ENCODE measurements around the gene CHST11.
"Not testable (repeated sequence)": the region's sequence is repeated elsewhere in the genome, so short reads cannot be mapped to it uniquely, and the experiment has no call there.

CHST11 gene

GRCh38 chr12:104741497-104742367 is 285.0 kb downstream of the CHST11 start:
- H3K4me3 ChIP-seq (ENCODE audit: insufficient read depth, low read length, poor library complexity, severe bottlenecking): no peak overlapping the region
- H3K9me3 ChIP-seq (ENCODE audit: insufficient read depth, low read length): no peaks in the 10 kb centered on the region
- H2AFZ ChIP-seq (ENCODE audit: low read depth, low read length, severe bottlenecking): no peak overlapping the region
- no peak overlapping the region for H3K4me2 ChIP-seq (ENCODE audit: low read depth, low read length, poor library complexity, severe bottlenecking)
- no peaks in the 10 kb centered on the region for H3K27me3 ChIP-seq (ENCODE audit: low read length)
- no peaks in the 10 kb centered on the region for H4K20me1 ChIP-seq (ENCODE audit: low read depth, low read length)
- no peaks in the 10 kb centered on the region for H3F3A ChIP-seq (ENCODE audit: insufficient read depth)
- no peak overlapping the region for H3K9ac ChIP-seq (ENCODE audit: low read length)
- H3K27ac ChIP-seq (ENCODE audit: low read depth, low read length): no peak overlapping the region
- no peaks in the 10 kb centered on the region for H3K36me3 ChIP-seq (ENCODE audit: low read length)
- TF ChIP-seq EZH2phosphoT487 (conservative IDR thresholded peaks at IDR 0.05; ENCODE audit: low read length): no peak
- no peak for TF ChIP-seq CTCF (IDR thresholded peaks at IDR 0.05; ENCODE audit: insufficient read depth, low read length, poor library complexity, severe bottlenecking)
- no peaks in the 10 kb centered on the region for H3K79me2 ChIP-seq (ENCODE audit: insufficient read depth, low read length)
- no peaks in the 10 kb centered on the region for H3K9me2 ChIP-seq (replicated peaks; ENCODE audit: insufficient read depth, low read length)

- no peak overlapping the region for H3K27ac ChIP-seq (ENCODE audit: low read depth, low read length)
- H3K9me3 ChIP-seq (ENCODE audit: insufficient read depth, low read length): no peaks in the 10 kb centered on the region
- H3K79me2 ChIP-seq (ENCODE audit: insufficient read depth, low read length): no peaks in the 10 kb centered on the region
- H4K20me1 ChIP-seq (ENCODE audit: low read depth, low read length): no peaks in the 10 kb centered on the region
- H3K4me3 ChIP-seq (ENCODE audit: insufficient read depth, low read length, poor library complexity, severe bottlenecking): no peak overlapping the region
- H3K9me2 ChIP-seq (replicated peaks; ENCODE audit: insufficient read depth, low read length): no peaks in the 10 kb centered on the region
- no peak overlapping the region for H3K9ac ChIP-seq (ENCODE audit: low read length)
- no peaks in the 10 kb centered on the region for H3K36me3 ChIP-seq (ENCODE audit: low read length)
- no peak overlapping the region for H3K4me2 ChIP-seq (ENCODE audit: low read depth, low read length, poor library complexity, severe bottlenecking)
- H3K27me3 ChIP-seq (ENCODE audit: low read length): no peaks in the 10 kb centered on the region
- TF ChIP-seq EZH2phosphoT487 (conservative IDR thresholded peaks at IDR 0.05; ENCODE audit: low read length): no peak
- TF ChIP-seq CTCF (IDR thresholded peaks at IDR 0.05; ENCODE audit: insufficient read depth, low read length, poor library complexity, severe bottlenecking): no peak
- no peaks in the 10 kb centered on the region for H3F3A ChIP-seq (ENCODE audit: insufficient read depth)
- H2AFZ ChIP-seq (ENCODE audit: low read depth, low read length, severe bottlenecking): no peak overlapping the region
Measured at GRCh38 chr12:104742551-104743201, 285.9 kb downstream of the CHST11 start.

DNA sequence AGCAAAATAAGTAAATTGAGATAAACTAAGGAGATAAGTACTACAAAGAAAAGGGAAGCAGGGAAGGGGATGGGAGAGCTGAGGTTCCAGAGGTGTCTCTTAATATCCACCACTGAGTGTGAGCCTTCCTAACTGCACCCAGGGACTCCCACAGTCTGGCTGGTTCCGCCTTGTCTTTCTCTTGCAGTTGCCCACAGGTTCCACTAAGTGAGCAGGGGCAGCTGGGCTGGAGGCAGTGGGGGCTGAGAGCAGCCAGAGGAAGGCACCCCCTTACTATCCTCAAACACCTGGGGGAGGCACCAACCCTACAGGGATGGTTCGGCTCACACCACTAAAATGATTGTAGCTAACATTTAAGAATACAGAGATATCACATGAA is 286.4 kb downstream of the CHST11 start:
- H3K4me3 ChIP-seq (ENCODE audit: insufficient read depth, low read length, poor library complexity, severe bottlenecking): no peak overlapping the region
- no peaks in the 10 kb centered on the region for H3K36me3 ChIP-seq (ENCODE audit: low read length)
- H3K27me3 ChIP-seq (ENCODE audit: low read length): no peaks in the 10 kb centered on the region
- no peaks in the 10 kb centered on the region for H3K9me2 ChIP-seq (replicated peaks; ENCODE audit: insufficient read depth, low read length)
- no peaks in the 10 kb centered on the region for H3K79me2 ChIP-seq (ENCODE audit: insufficient read depth, low read length)
- no peaks in the 10 kb centered on the region for H4K20me1 ChIP-seq (ENCODE audit: low read depth, low read length)
- TF ChIP-seq EZH2phosphoT487 (conservative IDR thresholded peaks at IDR 0.05; ENCODE audit: low read length) (no peak), CTCF (IDR thresholded peaks at IDR 0.05; ENCODE audit: insufficient read depth, low read length, poor library complexity, severe bottlenecking) (no peak)
- no peak overlapping the region for H2AFZ ChIP-seq (ENCODE audit: low read depth, low read length, severe bottlenecking)
- H3F3A ChIP-seq (ENCODE audit: insufficient read depth): no peaks in the 10 kb centered on the region
- H3K9me3 ChIP-seq (ENCODE audit: insufficient read depth, low read length): no peaks in the 10 kb centered on the region
- H3K27ac ChIP-seq (ENCODE audit: low read depth, low read length): no peak overlapping the region
- H3K4me2 ChIP-seq (ENCODE audit: low read depth, low read length, poor library complexity, severe bottlenecking): no peak overlapping the region
- H3K9ac ChIP-seq (ENCODE audit: low read length): no peak overlapping the region

GRCh38 chr12:104743753-104744548 is 287.2 kb downstream of the CHST11 start:
- H3K27ac ChIP-seq (ENCODE audit: low read depth, low read length); H2AFZ ChIP-seq (ENCODE audit: low read depth, low read length, severe bottlenecking); H3F3A ChIP-seq (ENCODE audit: insufficient read depth); H3K4me2 ChIP-seq (ENCODE audit: low read depth, low read length, poor library complexity, severe bottlenecking); H3K9me2 ChIP-seq (replicated peaks; ENCODE audit: insufficient read depth, low read length); H3K4me3 ChIP-seq (ENCODE audit: insufficient read depth, low read length, poor library complexity, severe bottlenecking); H3K79me2 ChIP-seq (ENCODE audit: insufficient read depth, low read length); H4K20me1 ChIP-seq (ENCODE audit: low read depth, low read length); H3K27me3 ChIP-seq (ENCODE audit: low read length); H3K36me3 ChIP-seq (ENCODE audit: low read length); H3K9me3 ChIP-seq (ENCODE audit: insufficient read depth, low read length); H3K9ac ChIP-seq (ENCODE audit: low read length): not testable (repeated sequence)
